Endothelial cell of umbilical vein (primary cell): ENCODE data around the gene SKA1.

ENCODE experiments used
- JUN ChIP-seq: IDR thresholded peaks from 2 replicates; pipeline ENCODE4 v1.6.1; 2011; ENCODE audit warnings: borderline replicate concordance, low read depth; ENCODE audit not compliant: insufficient read length, insufficient read depth
- POLR2A ChIP-seq: IDR thresholded peaks from 2 replicates; pipeline ENCODE4 v1.6.1; 2012; ENCODE audit warnings: low read depth, mild to moderate bottlenecking, control low read depth, low read length
- POLR2AphosphoS5 ChIP-seq: IDR thresholded peaks from 2 replicates; pipeline ENCODE4 v1.6.1; 2012; ENCODE audit warnings: low read depth, mild to moderate bottlenecking, control low read depth, low read length, moderate library complexity; ENCODE audit not compliant: insufficient read depth
- TF ChIP-seq, protein P1 (sequence below), 2 donors: IDR thresholded peaks; 1 replicate in 1 of 2; 2 replicates in 1 of 2; pipeline ENCODE4 v1.5.1; 2011; ENCODE audit warnings: low read length in 2 of 2, mild to moderate bottlenecking in 2 of 2, moderate library complexity in 2 of 2, control low read depth in 1 of 2, inconsistent platforms in 1 of 2, low read depth in 1 of 2; ENCODE audit not compliant: insufficient read depth in 1 of 2; ENCODE audit errors: extremely low read depth in 1 of 2

DNA sequence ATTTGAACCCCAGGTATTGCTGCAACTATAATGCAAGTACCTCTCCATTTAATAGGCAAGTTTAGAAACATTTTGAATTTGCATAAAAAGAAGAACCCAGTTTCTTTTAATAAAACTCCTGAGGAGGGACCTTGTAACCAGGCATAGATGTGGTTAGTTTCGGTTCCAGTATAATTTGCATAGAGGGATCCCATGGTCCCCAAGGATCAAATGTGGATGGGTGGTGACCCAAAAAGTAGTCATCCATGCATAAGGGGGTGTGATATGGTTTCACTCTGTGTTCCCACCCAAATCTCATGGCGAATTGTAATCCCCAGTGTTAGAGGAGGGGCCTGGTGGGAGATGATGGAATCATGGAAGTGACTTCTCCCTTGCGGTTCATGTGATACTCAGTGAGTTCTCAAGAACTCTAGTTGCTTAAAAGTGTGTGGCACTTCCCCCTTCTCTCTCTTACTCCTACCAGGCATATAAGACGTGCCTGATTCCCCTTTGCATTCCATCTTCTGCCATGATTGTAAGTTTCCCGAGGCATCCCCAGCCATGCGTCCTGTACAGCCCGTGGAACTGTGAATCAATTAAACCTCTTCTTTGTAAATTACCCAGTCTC lies 40.2 kb upstream of the SKA1 start:
- TF ChIP-seq, protein P1, sequence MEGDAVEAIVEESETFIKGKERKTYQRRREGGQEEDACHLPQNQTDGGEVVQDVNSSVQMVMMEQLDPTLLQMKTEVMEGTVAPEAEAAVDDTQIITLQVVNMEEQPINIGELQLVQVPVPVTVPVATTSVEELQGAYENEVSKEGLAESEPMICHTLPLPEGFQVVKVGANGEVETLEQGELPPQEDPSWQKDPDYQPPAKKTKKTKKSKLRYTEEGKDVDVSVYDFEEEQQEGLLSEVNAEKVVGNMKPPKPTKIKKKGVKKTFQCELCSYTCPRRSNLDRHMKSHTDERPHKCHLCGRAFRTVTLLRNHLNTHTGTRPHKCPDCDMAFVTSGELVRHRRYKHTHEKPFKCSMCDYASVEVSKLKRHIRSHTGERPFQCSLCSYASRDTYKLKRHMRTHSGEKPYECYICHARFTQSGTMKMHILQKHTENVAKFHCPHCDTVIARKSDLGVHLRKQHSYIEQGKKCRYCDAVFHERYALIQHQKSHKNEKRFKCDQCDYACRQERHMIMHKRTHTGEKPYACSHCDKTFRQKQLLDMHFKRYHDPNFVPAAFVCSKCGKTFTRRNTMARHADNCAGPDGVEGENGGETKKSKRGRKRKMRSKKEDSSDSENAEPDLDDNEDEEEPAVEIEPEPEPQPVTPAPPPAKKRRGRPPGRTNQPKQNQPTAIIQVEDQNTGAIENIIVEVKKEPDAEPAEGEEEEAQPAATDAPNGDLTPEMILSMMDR (IDR thresholded peaks at IDR 0.05; ENCODE audit: extremely low read depth in 1 of 2, insufficient read depth in 1 of 2, low read depth in 1 of 2, low read length in 2 of 2): no peak
- TF ChIP-seq POLR2AphosphoS5: no peak
- no peak for TF ChIP-seq JUN
- no peak for TF ChIP-seq POLR2A
